PC-3 (cell line): ENCODE results near the gene FGF11. TPM values are rescaled to one million over a fixed set of nuclear protein-coding genes. Genes with fewer than 3 reads are reported as not detected.
A peak's percentile ranks its signal among the peaks of the same experiment; 100 is the strongest.

Experiments
- ATAC-seq: fragments of 200-7000 bp; cut with Tn5 transposase; 2 replicates; pipeline ENCODE4 v1.9.1; 2020; ENCODE audit warnings: mild to moderate bottlenecking, moderate library complexity
- BruUV-seq: library from RNA; stranded (reverse); fragments of 400-500 nt; replicated peaks from 2 replicates; lab custom pipeline; 2021; lab: Mats Ljungman, UMichigan
- CTCF ChIA-PET: fragments of 300-600 bp; sonication (Branson Sonifier 250); formaldehyde crosslinking; loops from one replicate; lab custom pipeline; 2022; ENCODE audit warnings: antibody characterized with exemption; lab: Charles Lee
- POLR2A ChIA-PET: fragments of 300-600 bp; sonication (Branson Sonifier 250); formaldehyde crosslinking; loops from one replicate; lab custom pipeline; 2022; ENCODE audit warnings: antibody characterized with exemption; ENCODE audit not compliant: unreplicated experiment; lab: Charles Lee
- DNase-seq: peaks from one replicate; pipeline ENCODE4 v3.0.0-alpha.2; 2015
- H2AFZ ChIP-seq: fragments of 300-600 bp; sonication (generic); 2 replicates; pipeline ENCODE4 v1.6.0; 2016; ENCODE audit warnings: antibody characterized with exemption, low read length
- H3F3A ChIP-seq: fragments of 300-600 bp; sonication (generic); one replicate; pipeline ENCODE4 v1.6.0; 2017; ENCODE audit warnings: antibody characterized with exemption, low read length, control low read depth, mild to moderate bottlenecking; ENCODE audit not compliant: unreplicated experiment
- H3K27ac ChIP-seq: fragments of 300-600 bp; sonication (generic); 2 replicates; pipeline ENCODE4 v1.5.1; 2016; ENCODE audit warnings: mild to moderate bottlenecking, low read length
- H3K27me3 ChIP-seq: fragments of 300-600 bp; sonication (generic); 2 replicates; pipeline ENCODE4 v1.6.1; 2016; ENCODE audit warnings: low read length, mixed read lengths
- H3K36me3 ChIP-seq: fragments of 300-600 bp; sonication (generic); 2 replicates; pipeline ENCODE4 v1.6.1; 2016; ENCODE audit warnings: low read depth, mixed run types, low read length, mixed read lengths
- H3K4me1 ChIP-seq: fragments of 300-600 bp; sonication (generic); 2 replicates; pipeline ENCODE4 v1.5.1; 2016; ENCODE audit warnings: low read length; ENCODE audit not compliant: insufficient read depth
- H3K4me2 ChIP-seq: fragments of 300-600 bp; sonication (generic); 2 replicates; pipeline ENCODE4 v1.6.0; 2016; ENCODE audit warnings: low read length
- H3K4me3 ChIP-seq: fragments of 300-600 bp; sonication (generic); 2 replicates; pipeline ENCODE4 v1.5.1; 2016; ENCODE audit warnings: mild to moderate bottlenecking, low read length, mixed read lengths
- H3K79me2 ChIP-seq: fragments of 300-600 bp; sonication (generic); 2 replicates; pipeline ENCODE4 v1.6.1; 2017; ENCODE audit warnings: low read length, mixed read lengths
- H3K9ac ChIP-seq: fragments of 300-600 bp; sonication (generic); 2 replicates; pipeline ENCODE4 v1.6.0; 2016; ENCODE audit warnings: mild to moderate bottlenecking, low read length
- H3K9me2 ChIP-seq: fragments of 300-600 bp; sonication (generic); replicated peaks from 2 replicates; pipeline ENCODE4 v1.6.1; 2016; ENCODE audit warnings: mixed run types, low read length, mixed read lengths
- H3K9me3 ChIP-seq: fragments of 300-600 bp; sonication (generic); 2 replicates; pipeline ENCODE4 v1.6.1; 2016; ENCODE audit warnings: low read length, mixed read lengths
- H4K20me1 ChIP-seq: fragments of 300-600 bp; sonication (generic); 2 replicates; pipeline ENCODE4 v1.6.1; 2016; ENCODE audit warnings: low read length, mixed read lengths
- CTCF ChIP-seq: fragments of 300-600 bp; sonication (generic); conservative IDR thresholded peaks from 2 replicates; pipeline ENCODE4 v1.5.1; 2017; ENCODE audit warnings: antibody characterized with exemption, low read depth, mild to moderate bottlenecking, low read length
- EZH2 ChIP-seq: fragments of 300-600 bp; sonication (generic); IDR thresholded peaks from one replicate; pipeline ENCODE4 v1.6.1; 2017; ENCODE audit warnings: antibody characterized with exemption, mild to moderate bottlenecking, low read length; ENCODE audit not compliant: unreplicated experiment
- EZH2phosphoT487 ChIP-seq: fragments of 300-600 bp; sonication (generic); IDR thresholded peaks from 2 replicates; pipeline ENCODE4 v1.6.1; 2018; ENCODE audit warnings: mild to moderate bottlenecking, antibody characterized with exemption, low read length, borderline replicate concordance
- intact Hi-C: fragments of 100-400 bp; cut with micrococcal nuclease; formaldehyde crosslinking; loops from 2 replicates; pipeline ENCODE4 v1.9.0; 2023
- total RNA-seq: library from RNA; depleted of rRNA; stranded (reverse); fragments of >200 nt; gene quantifications from 2 replicates; pipeline ENCODE4 v1.2.3, GENCODE V29; 2014

Gene FGF11
- total RNA-seq, 1 experiment from 2014 or later = 0.69 TPM

GRCh38 chr17:7435676-7436555 lies 3.4 kb upstream of the FGF11 start:
- Histone ChIP-seq H4K20me1 (no peaks in the 10 kb centered on the region), H3F3A (no peaks in the 10 kb centered on the region), H3K4me2 (peak overlapping the region; percentile 85), H2AFZ (peak overlapping the region; percentile 46), H3K4me3 (peak overlapping the region; percentile 71), H3K9me3 (no peaks in the 10 kb centered on the region), H3K79me2 (0 out of 2 replicates have a peak, but pooled peaks cover 5% of the 10 kb centered on the region), H3K9me2 (no peaks in the 10 kb centered on the region), H3K36me3 (no peaks in the 10 kb centered on the region), H3K27me3 (no peaks in the 10 kb centered on the region), H3K27ac (peak overlapping the region; percentile 40), H3K4me1 (peaks cover 4% of the 10 kb centered on the region; the same call in 1 of the 2 replicates), H3K9ac (peak overlapping the region; percentile 70)
- ATAC-seq = peak; percentile 11
- TF ChIP-seq CTCF = peak; percentile 32; the same call in 1 of the 2 replicates
- TF ChIP-seq EZH2 = no peak
- peak; percentile 38 for DNase-seq
- POLR2A ChIA-PET = interaction anchor here (0.6 kb wide), 2 partner anchors 33 to 125 kb away, joined by 3 to 6 read pairs; no protein-coding TSS in a partner anchor
- intact Hi-C loops = loop anchor here (1.0 to 5.0 kb wide), 4 partner anchors 32 to 251 kb away; partner anchors contain the start of genes KCTD11, POLR2A, TMEM256 and TP53
- TSS peak; percentile 70 for BruUV-seq
- CTCF ChIA-PET = interaction anchor here (1.0 to 1.7 kb wide), 3 partner anchors 42 to 125 kb away, joined by 3 to 6 read pairs (median 6); no protein-coding TSS in a partner anchor

GRCh38 chr17:7436556-7437368 lies 2.5 kb upstream of the FGF11 start:
- Histone ChIP-seq H3K4me1 (peaks cover 4% of the 10 kb centered on the region; the same call in 1 of the 2 replicates), H3K9me2 (no peaks in the 10 kb centered on the region), H3K27me3 (no peaks in the 10 kb centered on the region), H3K9me3 (no peaks in the 10 kb centered on the region), H3K4me2 (peak overlapping the region; percentile 85), H3K4me3 (peak overlapping the region; percentile 71), H3K79me2 (0 out of 2 replicates have a peak, but pooled peaks cover 5% of the 10 kb centered on the region), H3K36me3 (no peaks in the 10 kb centered on the region), H3K9ac (peak overlapping the region; percentile 70), H3K27ac (peak overlapping the region; percentile 40), H4K20me1 (no peaks in the 10 kb centered on the region), H2AFZ (peak overlapping the region; percentile 57), H3F3A (no peaks in the 10 kb centered on the region)
- no TSS peak for BruUV-seq
- TF ChIP-seq CTCF = peak; percentile 70
- TF ChIP-seq EZH2 = no peak
- no peak for TF ChIP-seq EZH2phosphoT487
- ChIA-PET CTCF (interaction anchor here (0.6 to 1.7 kb wide), 6 partner anchors 33 to 178 kb away, joined by 3 to 9 read pairs (median 4); partner anchors contain the start of gene TMEM256), POLR2A (no interaction called here)
- intact Hi-C loops = loop anchor here (5.0 kb wide), 2 partner anchors 84 to 251 kb away; partner anchors contain the start of genes KCTD11, TP53 and WRAP53
- peak; percentile 89 for DNase-seq
- peak; percentile 72 for ATAC-seq
